Astrocyte (in vitro differentiated cells and primary cell): ENCODE measurements around the gene HPF1.

ENCODE experiments used
- EZH2 ChIP-seq: IDR thresholded peaks from 2 replicates; pipeline ENCODE4 v1.6.1; 2012; ENCODE audit warnings: mild to moderate bottlenecking, low read length, inconsistent platforms; ENCODE audit not compliant: insufficient read depth
- TF ChIP-seq, protein P1 (sequence below): IDR thresholded peaks from 2 replicates; pipeline ENCODE4 v1.5.1; 2011; ENCODE audit warnings: low read depth, mild to moderate bottlenecking, inconsistent platforms, low read length, moderate library complexity; ENCODE audit not compliant: insufficient read depth

DNA sequence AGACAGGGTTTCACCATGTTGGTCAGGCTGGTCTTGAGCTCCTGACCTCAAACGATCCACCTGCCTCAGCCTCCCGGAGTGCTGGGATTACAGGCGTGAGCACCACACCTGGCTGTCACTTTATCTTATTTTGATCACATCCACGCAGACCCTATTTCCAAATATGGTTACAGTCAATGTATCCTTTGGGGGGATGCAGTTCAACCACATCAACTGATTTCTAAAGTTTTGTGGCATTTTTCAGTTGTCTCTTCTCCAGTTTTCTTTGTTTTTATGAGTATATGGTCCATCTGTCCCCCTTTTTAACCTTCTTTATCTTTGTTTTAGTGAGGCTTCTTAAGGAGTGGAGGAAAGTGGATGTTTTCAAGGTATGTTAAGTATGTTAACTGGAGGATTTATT lies 4.1 kb upstream of the HPF1 start:
- no peak for TF ChIP-seq EZH2
- TF ChIP-seq, protein P1, sequence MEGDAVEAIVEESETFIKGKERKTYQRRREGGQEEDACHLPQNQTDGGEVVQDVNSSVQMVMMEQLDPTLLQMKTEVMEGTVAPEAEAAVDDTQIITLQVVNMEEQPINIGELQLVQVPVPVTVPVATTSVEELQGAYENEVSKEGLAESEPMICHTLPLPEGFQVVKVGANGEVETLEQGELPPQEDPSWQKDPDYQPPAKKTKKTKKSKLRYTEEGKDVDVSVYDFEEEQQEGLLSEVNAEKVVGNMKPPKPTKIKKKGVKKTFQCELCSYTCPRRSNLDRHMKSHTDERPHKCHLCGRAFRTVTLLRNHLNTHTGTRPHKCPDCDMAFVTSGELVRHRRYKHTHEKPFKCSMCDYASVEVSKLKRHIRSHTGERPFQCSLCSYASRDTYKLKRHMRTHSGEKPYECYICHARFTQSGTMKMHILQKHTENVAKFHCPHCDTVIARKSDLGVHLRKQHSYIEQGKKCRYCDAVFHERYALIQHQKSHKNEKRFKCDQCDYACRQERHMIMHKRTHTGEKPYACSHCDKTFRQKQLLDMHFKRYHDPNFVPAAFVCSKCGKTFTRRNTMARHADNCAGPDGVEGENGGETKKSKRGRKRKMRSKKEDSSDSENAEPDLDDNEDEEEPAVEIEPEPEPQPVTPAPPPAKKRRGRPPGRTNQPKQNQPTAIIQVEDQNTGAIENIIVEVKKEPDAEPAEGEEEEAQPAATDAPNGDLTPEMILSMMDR, result no peak
